Stimulated activated CD4-positive, alpha-beta T cell treated with anti-CD3 and anti-CD28 coated beads, TNF-alpha, amount 100 ng/mL, for 1 hour (primary cell): ENCODE results near the gene FOCAD.

ENCODE experiments used
- DNase-seq, 3 donors: peaks; one replicate each; pipeline ENCODE4 v3.0.0-alpha.2; 2020; ENCODE audit warnings: low read depth in 3 of 3, low spot score in 1 of 3

FOCAD gene

GRCh38 chr9:20728493-20729220, 44.6 kb downstream of the FOCAD start:
- no peak for DNase-seq

DNA sequence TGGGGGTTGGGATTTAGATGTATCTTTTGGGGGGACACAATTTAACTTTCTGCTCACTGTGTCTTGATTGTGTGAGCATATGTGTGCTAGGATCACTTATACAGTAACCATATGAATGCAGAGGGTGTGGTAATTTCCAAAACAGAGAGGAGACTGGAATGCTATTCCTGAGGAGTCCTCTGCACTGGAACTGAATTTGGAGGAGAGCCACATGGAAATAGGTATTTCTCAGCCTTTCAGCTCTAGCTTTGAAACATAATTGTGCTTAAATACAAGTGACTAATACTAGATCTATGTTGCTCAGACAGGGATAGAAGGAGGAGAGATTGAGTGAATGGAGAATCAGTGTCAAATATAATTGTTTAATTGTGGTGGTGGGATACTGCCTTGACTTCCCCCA, 45.5 kb downstream of the FOCAD start:
- no peak for DNase-seq

- no peak for DNase-seq
These were observed 48.1 kb downstream of the FOCAD start for GRCh38 chr9:20732118-20732517.

DNA sequence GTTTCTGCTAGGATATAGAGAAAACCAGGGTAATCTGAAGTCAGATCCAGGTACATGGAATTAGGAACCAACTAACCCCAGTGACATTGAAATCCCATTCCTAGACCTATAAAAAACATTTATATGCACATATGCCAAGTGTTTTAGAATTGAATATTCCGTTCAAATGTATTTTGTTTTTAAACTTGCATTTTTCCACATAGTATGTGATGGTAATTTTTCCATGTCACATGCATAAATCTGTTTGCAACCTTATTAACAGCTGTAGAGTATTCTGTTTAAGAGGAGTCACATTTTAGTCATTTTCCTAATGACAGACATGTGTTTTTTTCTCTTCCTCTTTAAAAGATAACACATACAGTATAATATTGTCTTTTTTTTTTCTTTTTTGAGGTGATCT, 50.2 kb downstream of the FOCAD start:
- DNase-seq, result no peak

DNA sequence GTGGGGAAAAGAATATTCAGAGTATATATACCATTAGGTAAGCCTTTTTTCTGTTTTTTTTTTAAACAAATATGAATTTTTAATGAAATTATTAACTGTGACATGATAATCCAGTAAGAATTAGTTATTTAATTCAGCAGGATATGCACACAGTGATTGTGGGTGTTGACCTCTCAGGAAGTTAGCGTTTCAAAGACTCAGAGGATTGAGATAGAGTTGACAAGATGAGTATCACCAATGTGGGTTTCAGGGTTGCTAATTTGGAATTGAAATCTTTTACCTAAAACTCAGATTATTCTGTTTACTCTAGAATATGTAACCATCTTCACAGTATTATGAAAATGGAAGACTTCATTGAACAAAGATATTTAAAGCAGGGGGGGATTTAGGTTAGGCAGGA, 56.2 kb downstream of the FOCAD start:
- DNase-seq, result no peak

DNA sequence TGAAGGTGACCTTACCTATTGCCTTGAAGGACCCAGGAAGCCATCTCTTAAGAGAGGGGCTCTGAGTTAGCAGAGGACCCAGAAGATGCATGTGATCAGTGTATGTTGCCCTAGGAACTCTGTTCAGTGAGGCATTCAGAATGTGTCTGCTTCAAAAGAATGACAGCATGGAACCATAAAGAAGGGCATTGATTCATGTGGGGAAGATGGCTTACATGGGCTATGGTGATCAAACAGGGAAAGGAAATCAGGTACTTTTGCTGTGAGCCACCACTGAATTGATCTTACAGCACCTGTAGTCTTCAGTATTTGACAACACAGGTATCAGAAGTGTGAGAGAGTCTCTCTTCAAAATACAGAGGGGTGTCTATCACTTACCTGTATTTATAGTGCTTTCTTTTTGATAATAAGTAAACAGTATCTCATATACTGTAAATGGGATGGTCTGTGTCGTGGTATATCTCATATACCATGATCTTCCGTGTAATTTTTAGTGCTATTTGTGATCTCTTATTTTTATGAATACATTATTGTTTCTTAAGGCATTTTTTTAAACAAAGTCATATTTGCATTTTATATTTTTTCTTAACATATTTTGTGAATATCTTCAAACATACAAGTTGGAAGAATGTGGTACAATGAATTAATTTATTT, 57.0 kb downstream of the FOCAD start:
- DNase-seq, result no peak

DNA sequence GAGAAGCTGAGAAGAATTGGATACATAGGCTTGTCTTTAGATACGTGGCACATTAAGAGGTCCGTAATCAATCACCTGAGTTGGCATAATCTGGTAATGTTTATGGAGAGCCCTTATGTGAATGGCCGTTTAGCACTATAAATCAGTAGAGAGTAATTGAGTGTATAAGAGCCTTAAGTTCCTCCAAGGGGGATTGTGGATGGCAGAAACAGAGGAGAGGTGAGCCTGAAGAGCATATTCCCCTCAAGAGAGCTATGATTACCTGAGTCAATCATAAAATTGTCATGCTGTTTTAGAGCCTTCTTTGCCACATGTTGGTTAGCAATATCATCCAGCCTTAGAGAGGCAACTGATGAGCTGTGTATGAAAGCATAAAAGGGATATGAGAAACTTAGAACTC, 58.8 kb downstream of the FOCAD start:
- DNase-seq, result no peak

DNA sequence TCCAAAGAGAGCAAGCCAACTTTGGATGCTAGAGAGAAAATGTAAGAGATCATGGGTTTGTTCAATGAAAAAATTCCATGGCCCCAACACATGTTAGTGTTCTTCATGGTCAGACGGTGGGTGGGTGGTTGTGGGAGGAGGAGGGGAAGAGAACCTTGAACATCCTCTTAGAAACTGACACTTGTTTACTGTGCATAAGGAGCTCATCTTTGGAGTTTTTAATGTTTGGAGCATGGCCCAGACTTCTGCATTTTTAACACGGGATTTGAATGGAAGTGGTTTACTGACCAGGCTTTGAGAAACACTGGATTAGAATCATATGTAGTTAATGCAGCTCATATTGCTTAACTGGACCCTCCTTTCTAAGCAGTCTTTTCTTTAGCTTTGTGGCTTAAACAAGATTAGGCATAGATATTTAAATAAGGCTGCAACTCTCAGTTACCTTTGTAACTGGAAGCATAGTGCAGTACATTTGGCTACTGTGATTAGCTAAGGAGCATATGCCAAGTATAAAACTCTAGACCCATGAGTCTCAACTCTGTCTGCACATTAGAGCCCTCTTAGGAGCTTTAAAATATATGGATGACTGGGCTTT, 60.1 kb downstream of the FOCAD start:
- DNase-seq, result no peak

GRCh38 chr9:20746967-20747366, 62.9 kb downstream of the FOCAD start:
- no peak for DNase-seq

DNA sequence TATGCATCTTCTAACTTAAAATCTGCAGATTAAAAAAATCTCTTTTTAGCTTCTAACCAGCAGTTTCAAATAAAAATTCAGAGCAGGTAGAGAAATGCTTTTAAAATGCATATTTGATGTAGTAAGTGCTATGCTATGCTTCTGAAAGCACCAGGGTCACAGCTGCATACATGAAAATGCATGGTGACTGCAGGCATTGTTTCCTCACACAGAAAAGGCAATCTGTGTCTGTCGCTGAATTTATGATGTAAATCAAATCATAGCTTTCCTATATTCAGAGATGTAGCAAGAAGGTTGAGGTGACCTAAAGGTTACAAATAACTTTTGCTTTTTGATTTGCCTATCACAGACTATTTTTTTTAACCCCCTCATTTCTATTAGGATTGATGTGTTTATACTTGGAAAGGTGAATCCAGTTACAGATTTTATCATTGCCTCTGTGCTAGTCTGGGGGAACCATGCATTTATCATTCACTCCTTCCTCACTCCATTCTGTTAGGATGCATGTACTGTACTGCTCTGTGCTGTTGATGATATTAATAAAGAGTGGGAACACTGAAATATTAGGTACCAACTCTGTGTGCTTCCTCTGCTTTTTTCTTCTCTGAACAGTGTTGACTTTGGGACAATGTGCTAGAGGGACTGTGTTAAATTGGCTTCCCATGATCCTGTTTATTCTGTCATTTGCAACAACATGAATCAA, 65.6 kb downstream of the FOCAD start:
- no peak for DNase-seq

DNA sequence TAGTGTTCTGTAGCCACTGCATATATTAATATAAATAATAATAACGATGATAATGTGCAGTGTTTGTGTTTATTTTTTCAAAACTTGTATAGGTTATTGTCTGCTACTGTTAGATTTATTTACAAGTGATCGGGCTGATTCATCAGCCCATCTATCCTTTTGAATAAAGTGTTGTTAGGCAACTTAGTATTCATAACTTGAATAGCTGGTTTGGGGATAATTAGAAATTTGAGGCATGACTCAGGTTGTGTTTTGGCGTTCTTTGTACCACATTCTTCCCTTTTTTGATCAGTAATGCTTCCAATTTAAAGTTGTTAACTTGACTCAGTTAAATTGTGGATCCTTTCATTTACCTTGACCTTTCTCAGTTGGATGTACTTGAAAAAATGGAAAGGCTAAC, 69.7 kb downstream of the FOCAD start:
- DNase-seq, result no peak

DNA sequence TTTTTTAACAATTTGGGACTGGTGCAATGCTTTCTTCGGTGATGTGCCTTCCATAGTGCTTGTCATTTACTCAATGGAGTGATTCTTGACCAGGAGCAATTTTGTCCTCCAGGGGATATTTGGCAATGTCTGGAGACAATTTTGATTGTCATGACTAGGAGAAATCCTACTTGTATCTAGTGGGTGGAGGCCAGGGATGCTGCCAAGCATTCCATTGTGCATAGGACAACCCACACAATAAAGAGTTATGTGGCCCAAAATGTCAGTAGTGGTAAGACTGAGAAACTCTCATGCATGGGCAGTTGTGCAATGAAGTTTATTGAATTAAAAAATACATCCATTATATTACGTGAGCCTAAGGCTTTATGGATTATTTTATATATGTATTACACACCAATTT, 70.5 kb downstream of the FOCAD start:
- no peak for DNase-seq

DNA sequence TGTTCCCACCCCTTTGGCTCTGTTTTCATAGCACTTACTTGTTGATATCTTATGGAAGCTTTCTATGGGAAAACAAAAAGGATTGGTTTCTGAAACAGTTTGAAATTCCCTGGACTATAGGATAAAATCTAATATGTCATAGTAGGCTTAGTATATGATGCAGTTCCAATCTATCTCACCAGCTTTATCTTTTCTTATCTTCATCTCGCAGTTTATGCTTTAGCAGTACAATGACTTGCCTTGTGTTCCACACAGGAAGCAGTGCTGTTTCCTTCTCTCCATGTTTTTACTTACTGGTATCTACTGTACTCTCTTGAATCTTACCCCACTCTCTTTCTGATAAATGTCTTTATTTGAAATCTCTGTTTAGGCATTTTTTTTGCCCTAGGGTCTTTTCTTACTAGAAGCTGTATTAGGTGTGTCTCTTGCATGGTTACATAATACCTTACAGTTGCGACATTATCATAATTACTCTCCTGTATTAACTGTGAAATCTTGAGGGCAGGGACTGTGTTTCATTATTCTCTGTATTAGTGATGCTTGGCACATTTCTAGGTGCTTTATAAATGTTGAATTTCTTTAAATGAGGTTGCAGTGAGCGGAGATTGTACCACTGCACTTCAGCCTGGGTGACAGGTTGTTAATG, 76.3 kb downstream of the FOCAD start:
- no peak for DNase-seq

DNA sequence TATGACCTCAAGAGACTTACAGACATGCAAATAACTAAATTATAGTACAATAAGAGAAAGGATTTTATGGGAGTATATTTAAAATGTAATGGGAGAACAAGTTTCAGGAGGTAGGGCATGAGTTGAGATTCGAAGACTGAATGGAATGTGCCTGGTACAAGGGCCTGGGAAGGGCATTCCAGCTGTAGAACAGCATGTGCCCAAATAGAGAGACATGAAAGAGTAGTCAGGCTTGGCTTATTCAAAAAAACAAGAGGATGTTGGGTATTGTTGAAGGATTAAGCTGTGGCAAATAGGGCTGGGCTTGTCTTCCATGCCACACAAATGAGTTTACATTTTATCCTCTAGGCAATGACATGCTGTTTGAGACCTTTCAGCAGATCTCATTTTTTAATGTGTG, 86.9 kb downstream of the FOCAD start:
- DNase-seq, result no peak

DNA sequence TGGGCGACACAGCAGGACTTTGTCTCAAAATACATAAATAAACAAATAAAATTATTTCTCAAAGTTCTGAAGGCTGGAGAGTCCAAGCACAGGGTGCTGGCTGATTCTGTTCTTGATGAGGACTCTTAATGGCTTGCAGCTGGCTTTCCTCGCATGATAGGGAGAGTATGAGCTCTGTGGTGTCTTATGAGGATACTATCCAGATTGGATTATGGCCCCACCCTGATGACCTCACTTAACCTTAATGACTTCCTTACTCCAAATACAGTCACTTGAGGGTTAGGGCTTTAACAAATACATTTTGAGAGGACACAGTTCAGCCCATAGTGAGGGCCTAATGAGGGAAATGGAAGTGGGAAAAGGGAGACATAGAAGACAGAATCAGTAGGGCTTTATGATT, 87.7 kb downstream of the FOCAD start:
- no peak for DNase-seq

GRCh38 chr9:20775683-20776082, 91.6 kb downstream of the FOCAD start:
- DNase-seq, result no peak

DNA sequence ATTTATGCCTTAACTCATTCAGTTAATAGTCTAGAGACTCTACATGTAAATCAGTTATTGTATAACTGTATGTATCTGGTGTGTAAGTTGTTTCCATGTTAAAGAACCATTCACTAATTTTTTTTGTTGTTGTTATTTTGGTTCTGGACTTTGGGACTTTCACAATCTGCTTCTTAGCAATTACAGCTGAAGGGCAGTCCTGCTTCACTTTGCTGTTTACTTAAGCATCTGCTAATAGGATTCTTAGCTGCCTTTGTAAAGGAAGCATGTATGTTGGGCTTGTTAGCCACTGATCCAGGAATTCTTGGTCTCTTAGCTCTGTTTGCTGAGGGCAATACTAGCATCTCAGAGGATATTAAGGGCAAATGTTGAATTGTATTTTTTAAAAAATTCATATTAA, 97.0 kb downstream of the FOCAD start:
- no peak for DNase-seq

GRCh38 chr9:20782289-20782688, 98.2 kb downstream of the FOCAD start:
- DNase-seq, result no peak

- DNase-seq, result no peak
These were observed 99.3 kb downstream of the FOCAD start for GRCh38 chr9:20783057-20784038.

- DNase-seq, result no peak
These were observed 100.1 kb downstream of the FOCAD start for GRCh38 chr9:20784196-20784595.
